ENCODE results near the gene PACS1.

- TF ChIP-seq CTCF (optimal IDR thresholded peaks at IDR 0.05 in 1 of 3, IDR thresholded peaks at IDR 0.05 in 1 of 3, conservative IDR thresholded peaks at IDR 0.05 in 1 of 3; ENCODE audit: extremely low read depth in 1 of 3, insufficient read depth in 2 of 3, low read length in 3 of 3) (no peak), EZH2 (IDR thresholded peaks at IDR 0.05; ENCODE audit: low read length) (peak; percentile 17)
Observed at GRCh38 chr11:66291706-66292542, 221.9 kb downstream of the PACS1 start, which contains the start of gene TMEM151A.
